Neuron (in vitro differentiated cells): ENCODE results near the gene ANKRD16.
"Not testable (repeated sequence)": the region's sequence is repeated elsewhere in the genome, so short reads cannot be mapped to it uniquely, and the experiment has no call there.

Experiments used
- H2AFZ ChIP-seq: one replicate; pipeline ENCODE4 v1.6.1; 2013; ENCODE audit warnings: low read depth, mild to moderate bottlenecking, inconsistent platforms, low read length, moderate library complexity
- H3K27me3 ChIP-seq: one replicate; pipeline ENCODE4 v1.6.1; 2013; ENCODE audit warnings: low read length; ENCODE audit not compliant: insufficient read depth
- H3K36me3 ChIP-seq: one replicate; pipeline ENCODE4 v1.6.1; 2013; ENCODE audit warnings: low read length; ENCODE audit not compliant: insufficient read depth
- H3K4me1 ChIP-seq: one replicate; pipeline ENCODE4 v1.6.1; 2013; ENCODE audit warnings: low read length; ENCODE audit not compliant: insufficient read depth
- H3K4me3 ChIP-seq: 2 replicates; pipeline ENCODE4 v1.5.1; 2013; ENCODE audit warnings: mild to moderate bottlenecking, low read length, moderate library complexity
- H3K9me3 ChIP-seq: one replicate; pipeline ENCODE4 v1.6.1; 2013; ENCODE audit warnings: low read length

The ANKRD16 gene

GRCh38 chr10:5887641-5888040 is 2.1 kb downstream of the ANKRD16 start:
- peaks cover 20% of the 10 kb centered on the region for H3K4me1 ChIP-seq
- no peaks in the 10 kb centered on the region for H3K9me3 ChIP-seq
- no peak overlapping the region for H2AFZ ChIP-seq
- H3K36me3 ChIP-seq = peaks cover 39% of the 10 kb centered on the region
- peak overlapping the region; percentile 61 for H3K4me3 ChIP-seq
- H3K27me3 ChIP-seq = no peaks in the 10 kb centered on the region

- H3K4me1 ChIP-seq = peaks cover 20% of the 10 kb centered on the region
- H2AFZ ChIP-seq = no peak overlapping the region
- no peaks in the 10 kb centered on the region for H3K9me3 ChIP-seq
- H3K27me3 ChIP-seq = no peaks in the 10 kb centered on the region
- no peak overlapping the region for H3K4me3 ChIP-seq
- peaks cover 45% of the 10 kb centered on the region for H3K36me3 ChIP-seq
Measured at GRCh38 chr10:5887029-5887428, 2.7 kb downstream of the ANKRD16 start.

DNA sequence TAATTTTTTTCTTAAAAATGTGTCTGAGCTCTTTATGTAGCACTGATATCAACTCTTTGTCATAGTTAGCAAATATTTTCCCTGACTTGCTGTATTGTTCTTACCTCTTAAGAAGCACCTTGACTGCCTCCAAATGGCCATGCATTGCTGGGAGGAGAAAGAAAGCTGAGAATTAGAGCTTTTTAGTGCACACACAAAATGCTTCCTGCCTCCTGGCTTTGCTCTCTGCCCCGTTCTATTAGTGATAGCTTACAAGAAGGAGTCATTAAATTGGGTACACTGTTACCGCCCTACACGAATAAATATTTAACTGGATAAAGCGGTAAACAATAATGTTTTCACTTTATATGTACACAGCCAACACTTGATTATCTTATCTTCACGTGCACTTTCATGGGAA is 4.1 kb downstream of the ANKRD16 start:
- peaks cover 12% of the 10 kb centered on the region for H3K4me1 ChIP-seq
- no peak overlapping the region for H2AFZ ChIP-seq
- no peaks in the 10 kb centered on the region for H3K27me3 ChIP-seq
- peaks cover 52% of the 10 kb centered on the region for H3K36me3 ChIP-seq
- no peak overlapping the region for H3K4me3 ChIP-seq
- H3K9me3 ChIP-seq = no peaks in the 10 kb centered on the region

- Histone ChIP-seq H3K4me3 (no peak overlapping the region), H3K36me3 (peaks cover 72% of the 10 kb centered on the region), H3K9me3 (no peaks in the 10 kb centered on the region), H3K4me1 (peaks cover 4% of the 10 kb centered on the region), H2AFZ (no peak overlapping the region), H3K27me3 (no peaks in the 10 kb centered on the region)
Measured at GRCh38 chr10:5882961-5883360, 6.7 kb downstream of the ANKRD16 start.

GRCh38 chr10:5877041-5877440 is 12.7 kb downstream of the ANKRD16 start:
- peaks cover 49% of the 10 kb centered on the region for H3K36me3 ChIP-seq
- not testable (repeated sequence) for H3K4me1 ChIP-seq, H3K27me3 ChIP-seq, H3K9me3 ChIP-seq, H2AFZ ChIP-seq, H3K4me3 ChIP-seq

GRCh38 chr10:5876181-5876768 is 13.4 kb downstream of the ANKRD16 start:
- H3K27me3 ChIP-seq = no peaks in the 10 kb centered on the region
- peaks cover 47% of the 10 kb centered on the region for H3K36me3 ChIP-seq
- H2AFZ ChIP-seq = no peak overlapping the region
- no peaks in the 10 kb centered on the region for H3K4me1 ChIP-seq
- H3K9me3 ChIP-seq = no peaks in the 10 kb centered on the region
- no peak overlapping the region for H3K4me3 ChIP-seq

- no peak overlapping the region for H3K4me3 ChIP-seq
- H3K27me3 ChIP-seq = no peaks in the 10 kb centered on the region
- no peak overlapping the region for H2AFZ ChIP-seq
- peaks cover 3% of the 10 kb centered on the region for H3K9me3 ChIP-seq
- peaks cover 27% of the 10 kb centered on the region for H3K36me3 ChIP-seq
- H3K4me1 ChIP-seq = no peaks in the 10 kb centered on the region
Measured at GRCh38 chr10:5873515-5873995, 16.1 kb downstream of the ANKRD16 start.

DNA sequence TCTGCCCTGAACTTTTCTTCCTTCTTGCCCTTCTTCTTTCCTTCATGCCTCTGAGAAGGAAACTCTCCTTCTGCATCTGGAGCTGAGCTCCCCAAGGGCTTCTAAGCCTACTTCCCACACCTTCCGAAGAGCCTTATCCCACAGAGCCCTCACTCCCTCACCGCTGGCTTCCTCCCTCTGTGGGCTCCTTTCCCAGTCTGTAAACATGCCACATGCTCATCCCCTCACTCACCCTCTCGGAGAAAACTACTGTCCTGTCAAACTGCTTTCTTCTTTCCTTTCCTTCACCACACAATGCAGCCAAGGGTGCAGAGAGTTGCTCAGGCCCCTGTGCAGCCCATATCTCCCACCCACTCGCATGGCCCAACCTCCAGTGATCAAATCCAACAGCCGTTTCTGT is 18.1 kb downstream of the ANKRD16 start:
- no peak overlapping the region for H2AFZ ChIP-seq
- H3K4me1 ChIP-seq = no peaks in the 10 kb centered on the region
- peaks cover 11% of the 10 kb centered on the region for H3K36me3 ChIP-seq
- no peaks in the 10 kb centered on the region for H3K27me3 ChIP-seq
- no peak overlapping the region for H3K4me3 ChIP-seq
- H3K9me3 ChIP-seq = peaks cover 3% of the 10 kb centered on the region

GRCh38 chr10:5869156-5869555 is 20.5 kb downstream of the ANKRD16 start:
- H3K4me1 ChIP-seq = no peaks in the 10 kb centered on the region
- peaks cover 3% of the 10 kb centered on the region for H3K9me3 ChIP-seq
- no peaks in the 10 kb centered on the region for H3K27me3 ChIP-seq
- H3K4me3 ChIP-seq = no peak overlapping the region
- H3K36me3 ChIP-seq = no peaks in the 10 kb centered on the region
- no peak overlapping the region for H2AFZ ChIP-seq

- not testable (repeated sequence) for H3K36me3 ChIP-seq, H3K4me3 ChIP-seq, H3K4me1 ChIP-seq
Measured at GRCh38 chr10:5868383-5868782, 21.3 kb downstream of the ANKRD16 start.

DNA sequence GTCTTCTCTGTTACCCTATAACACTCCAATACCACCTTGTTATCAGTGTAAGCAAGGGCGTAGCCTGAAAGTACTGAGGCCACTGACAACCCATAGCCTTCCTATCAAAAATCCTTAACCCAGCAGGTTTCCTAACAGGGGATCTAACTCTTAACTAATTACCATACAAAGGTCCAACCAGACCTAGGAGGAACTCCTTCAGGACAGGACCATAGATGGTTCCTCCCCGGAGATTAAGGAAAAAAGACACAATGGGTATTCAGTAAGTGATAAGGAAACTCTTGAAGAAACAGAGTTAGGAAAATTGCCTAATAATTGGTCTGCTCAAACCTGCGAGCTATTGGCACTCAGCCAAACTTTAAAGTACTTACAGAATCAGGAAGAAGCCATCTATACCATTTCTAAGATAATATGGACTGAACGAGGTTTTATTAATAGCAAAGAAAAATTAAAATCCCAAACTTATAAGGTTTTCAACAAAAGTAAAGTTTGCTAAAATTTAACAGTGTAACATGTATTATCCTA is 22.5 kb downstream of the ANKRD16 start:
- H3K4me3 ChIP-seq, H3K4me1 ChIP-seq, H2AFZ ChIP-seq, H3K36me3 ChIP-seq, H3K27me3 ChIP-seq, H3K9me3 ChIP-seq: not testable (repeated sequence)

More at GRCh38 chr10:5868383-5868782, 21.3 kb downstream of the ANKRD16 start:
- not testable (repeated sequence) for H3K27me3 ChIP-seq, H3K9me3 ChIP-seq, H2AFZ ChIP-seq

DNA sequence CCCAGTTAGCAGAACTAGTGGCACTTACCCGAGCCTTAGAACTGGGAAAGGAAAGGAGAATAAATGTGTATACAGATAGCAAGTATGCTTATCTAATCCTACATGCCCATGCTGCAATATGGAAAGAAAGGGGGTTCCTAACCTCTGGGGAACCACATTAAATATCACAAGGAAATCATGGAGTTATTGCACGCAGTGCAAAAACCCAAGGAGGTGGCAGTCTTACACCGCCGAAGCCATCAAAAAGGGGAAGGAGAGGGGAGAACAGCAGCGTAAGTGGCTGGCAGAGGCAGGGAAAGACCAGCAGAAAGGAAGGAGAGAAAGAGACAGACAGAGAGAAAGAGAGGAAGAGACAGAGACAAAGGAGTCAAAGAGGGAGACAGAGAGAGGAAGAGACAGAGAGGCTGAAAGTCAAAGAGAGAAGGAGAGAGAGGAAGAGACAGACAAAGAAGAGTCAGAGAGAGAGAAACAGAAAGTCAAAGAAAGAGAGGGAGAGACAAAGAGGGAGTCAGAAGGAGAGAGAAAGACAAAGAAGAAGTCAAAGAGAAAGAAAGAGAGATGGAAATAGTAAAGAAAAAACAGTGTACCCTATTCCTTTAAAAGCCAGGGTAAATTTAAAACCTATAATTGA is 23.1 kb downstream of the ANKRD16 start:
- not testable (repeated sequence) for H3K4me3 ChIP-seq, H3K27me3 ChIP-seq, H2AFZ ChIP-seq, H3K36me3 ChIP-seq, H3K4me1 ChIP-seq, H3K9me3 ChIP-seq

DNA sequence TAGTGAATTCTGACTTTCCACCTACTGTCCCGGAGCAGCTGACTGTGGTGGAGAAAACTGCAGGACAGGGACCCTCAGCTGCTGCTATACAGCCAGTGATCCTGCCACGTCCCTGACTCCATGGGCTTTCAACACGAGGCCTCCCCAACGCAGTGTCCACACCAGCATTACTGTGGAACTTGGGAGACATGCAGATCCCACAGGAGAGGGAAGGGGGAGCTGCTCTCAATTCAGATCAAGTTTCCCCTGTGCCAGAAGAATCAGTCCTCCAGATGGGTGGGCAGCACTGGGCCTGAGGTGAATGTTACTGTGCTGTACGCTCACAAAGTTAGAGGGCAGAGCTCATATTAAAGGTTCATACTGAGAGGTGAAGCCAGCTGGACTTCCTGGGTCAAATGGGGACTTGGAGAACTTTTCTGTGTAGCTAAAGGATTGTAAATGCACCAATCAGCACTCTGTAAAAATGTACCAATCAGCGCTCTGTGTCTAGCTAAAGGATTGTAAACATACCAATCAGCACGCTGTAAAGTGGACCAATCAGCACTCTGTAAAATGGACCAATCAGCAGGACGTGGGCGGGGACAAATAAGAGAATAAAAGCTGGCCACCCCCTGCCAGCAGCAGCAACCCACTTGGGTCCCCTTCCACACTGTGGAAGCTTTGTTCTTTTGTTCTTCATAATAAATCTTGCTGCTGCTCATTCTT is 26.6 kb downstream of the ANKRD16 start:
- H3K9me3 ChIP-seq, H3K36me3 ChIP-seq, H3K27me3 ChIP-seq, H3K4me1 ChIP-seq, H3K4me3 ChIP-seq, H2AFZ ChIP-seq: not testable (repeated sequence)
